Skin of body (tissue), 2 donors: ENCODE results near the gene ZBTB43. TPM values are rescaled to one million over a fixed set of nuclear protein-coding genes. Genes with fewer than 3 reads are reported as not detected.
"Not testable (repeated sequence)": the region's sequence is repeated elsewhere in the genome, so short reads cannot be mapped to it uniquely, and the experiment has no call there.

Experiments
- DNase-seq: peaks from one replicate; lab custom pipeline; 2025; lab: John Stamatoyannopoulos, UW
- total RNA-seq: library from RNA; depleted of rRNA; stranded (reverse); fragments of >200 nt; gene quantifications from one replicate; pipeline ENCODE4 v1.2.3, GENCODE V29; 2014

The ZBTB43 gene, protein sequence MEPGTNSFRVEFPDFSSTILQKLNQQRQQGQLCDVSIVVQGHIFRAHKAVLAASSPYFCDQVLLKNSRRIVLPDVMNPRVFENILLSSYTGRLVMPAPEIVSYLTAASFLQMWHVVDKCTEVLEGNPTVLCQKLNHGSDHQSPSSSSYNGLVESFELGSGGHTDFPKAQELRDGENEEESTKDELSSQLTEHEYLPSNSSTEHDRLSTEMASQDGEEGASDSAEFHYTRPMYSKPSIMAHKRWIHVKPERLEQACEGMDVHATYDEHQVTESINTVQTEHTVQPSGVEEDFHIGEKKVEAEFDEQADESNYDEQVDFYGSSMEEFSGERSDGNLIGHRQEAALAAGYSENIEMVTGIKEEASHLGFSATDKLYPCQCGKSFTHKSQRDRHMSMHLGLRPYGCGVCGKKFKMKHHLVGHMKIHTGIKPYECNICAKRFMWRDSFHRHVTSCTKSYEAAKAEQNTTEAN
- 14.8 TPM for total RNA-seq

DNA sequence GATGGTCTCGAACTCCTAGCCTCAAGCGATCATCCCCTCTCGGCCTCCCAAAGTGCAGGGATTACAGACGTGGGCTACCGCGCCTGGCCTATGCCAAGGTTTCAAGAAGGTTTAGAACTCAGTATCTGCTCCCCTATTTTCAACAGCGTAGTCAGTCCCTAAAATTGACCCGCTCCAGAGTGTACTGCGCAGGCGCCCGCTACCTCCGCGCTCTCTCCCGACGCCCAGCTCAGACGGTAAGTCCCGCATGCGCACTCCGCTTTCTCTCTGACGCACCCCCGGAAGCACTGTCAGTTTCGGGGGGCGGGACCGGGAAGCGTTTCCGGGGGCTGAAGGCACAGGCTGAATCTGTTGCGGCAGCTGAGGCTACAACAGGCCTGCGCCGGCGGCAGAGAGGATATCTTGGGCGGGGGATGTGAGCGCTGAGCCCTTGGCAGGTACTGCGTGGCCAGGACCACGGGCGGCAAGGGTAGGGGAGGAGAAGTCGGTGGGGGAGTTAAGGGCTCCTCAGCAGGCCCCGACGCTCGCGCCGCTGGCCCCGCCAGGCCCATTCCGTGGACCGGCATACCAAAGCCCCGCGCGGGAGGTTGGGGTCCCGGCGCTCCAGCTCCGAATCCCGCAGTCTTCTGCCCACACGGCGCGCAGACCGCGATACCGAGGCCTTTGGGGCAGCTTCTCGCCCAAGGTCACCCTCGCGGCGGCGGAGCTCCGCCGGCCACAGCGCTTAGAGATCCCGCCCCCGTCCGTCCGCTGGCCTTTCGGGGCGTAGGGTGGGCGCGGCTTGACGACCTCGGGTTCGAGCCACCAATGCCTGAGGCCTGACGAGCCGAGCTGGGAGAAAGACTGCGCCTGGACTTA, at the start of gene ZBTB43:
TSS of gene ZBTB43 (plus strand) at position 345 of the 858 bp plus-strand sequence. CDS start 27,470 bp downstream, outside the sequence.
- peak; percentile 95 for DNase-seq

DNA sequence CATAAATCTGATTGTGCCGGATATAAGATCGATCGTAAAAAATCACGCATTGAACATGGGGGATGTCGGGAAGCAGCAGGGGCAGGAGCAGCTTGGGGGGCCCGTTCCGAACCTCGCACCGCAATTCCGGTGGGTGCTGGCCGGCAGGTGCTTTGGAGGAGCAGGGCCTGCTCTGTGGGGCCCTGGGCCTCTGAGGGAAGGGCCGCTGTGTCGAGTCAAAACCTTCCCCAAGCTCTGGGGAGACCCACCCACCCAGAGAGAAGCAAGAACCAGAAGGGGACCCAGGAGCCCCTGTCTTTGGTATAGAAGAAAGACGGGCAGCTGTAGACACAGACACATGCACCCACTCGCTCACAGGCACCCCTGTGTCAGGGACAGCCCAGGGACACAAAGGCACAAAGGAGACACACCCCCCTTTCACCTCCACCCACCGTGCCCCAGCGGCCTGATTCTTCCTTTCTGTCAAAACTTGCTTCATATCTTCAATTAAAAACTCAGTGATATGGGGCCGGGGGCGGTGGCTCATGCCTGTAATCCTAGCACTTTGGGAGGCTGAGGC, 49.4 kb upstream of the ZBTB43 start:
- no peak for DNase-seq

DNA sequence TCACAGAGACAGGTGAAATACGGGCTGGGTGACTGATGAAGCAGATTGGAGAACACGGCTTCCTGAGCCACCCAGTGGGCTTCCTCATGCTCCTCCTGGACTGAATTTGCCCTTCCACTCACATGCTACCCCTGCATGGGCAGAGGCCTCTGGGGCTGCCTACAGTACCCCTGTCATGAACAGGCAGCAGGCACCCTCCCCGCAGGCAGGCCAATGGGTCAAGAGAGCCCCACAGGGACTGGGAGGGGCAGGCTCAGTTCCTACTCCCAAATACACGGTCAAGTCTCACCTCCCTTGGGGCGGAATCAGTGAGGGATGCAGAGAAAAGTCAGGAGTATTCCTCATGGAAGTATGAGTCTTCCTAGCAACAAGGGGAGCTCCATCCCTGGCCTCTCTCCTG, 48.6 kb upstream of the ZBTB43 start:
- DNase-seq = no peak

DNA sequence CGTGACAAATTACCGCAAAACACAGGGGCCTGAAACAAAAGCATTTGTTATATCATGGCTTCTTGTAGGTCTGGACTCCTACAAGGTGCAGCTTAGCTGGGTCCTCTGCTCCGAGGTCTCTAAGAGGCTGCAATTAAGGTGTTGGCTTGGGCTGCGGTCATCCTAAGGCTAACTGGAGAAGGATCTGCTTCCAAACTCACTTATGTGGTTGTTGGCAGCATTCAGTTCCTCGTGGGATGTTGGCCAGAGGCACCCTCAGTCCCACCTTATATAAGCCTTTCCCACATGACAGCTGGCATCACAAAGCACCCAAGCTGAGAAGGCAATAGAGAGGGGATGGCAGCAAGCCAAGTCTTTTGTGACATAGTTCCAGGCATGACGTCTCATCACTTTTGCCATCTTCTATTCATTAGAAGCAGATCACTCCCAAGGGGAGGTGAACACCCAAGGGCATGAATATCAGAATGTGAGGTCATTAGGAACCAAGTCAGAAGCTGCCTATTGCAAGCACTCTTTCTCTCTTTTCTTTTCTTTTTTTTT, 47.9 kb upstream of the ZBTB43 start:
- no peak for DNase-seq

DNA sequence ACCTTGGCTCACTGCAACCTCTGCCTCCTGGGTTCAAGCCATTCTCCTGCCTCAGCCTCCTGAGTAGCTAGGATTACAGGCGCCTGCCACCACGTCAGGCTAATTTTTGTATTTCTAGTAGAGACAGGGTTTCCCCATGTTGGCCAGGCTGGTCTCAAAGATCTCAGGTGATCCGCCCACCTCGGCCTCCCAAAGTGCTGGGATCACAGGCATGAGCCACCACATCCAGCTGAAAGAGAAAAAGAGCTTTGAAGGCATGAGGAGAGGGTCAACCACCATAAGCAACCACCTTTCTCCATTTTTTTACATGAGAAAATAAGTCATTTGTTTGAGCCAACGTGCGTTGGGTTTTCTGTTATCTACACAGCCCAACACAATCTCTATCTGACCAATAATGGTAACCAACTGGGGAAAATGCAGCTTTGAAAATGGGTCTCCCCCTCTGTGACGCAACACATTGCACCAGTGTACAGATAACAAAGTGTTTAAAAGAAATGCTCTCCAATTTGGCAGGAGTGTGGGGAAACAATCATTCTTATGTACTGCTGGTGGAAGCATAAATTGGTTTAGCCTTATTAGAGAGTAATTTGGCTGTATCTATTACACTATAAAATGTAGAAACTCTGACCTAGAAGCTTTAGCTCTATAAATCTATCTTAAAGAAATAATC, 45.8 kb upstream of the ZBTB43 start:
- DNase-seq = no peak

DNA sequence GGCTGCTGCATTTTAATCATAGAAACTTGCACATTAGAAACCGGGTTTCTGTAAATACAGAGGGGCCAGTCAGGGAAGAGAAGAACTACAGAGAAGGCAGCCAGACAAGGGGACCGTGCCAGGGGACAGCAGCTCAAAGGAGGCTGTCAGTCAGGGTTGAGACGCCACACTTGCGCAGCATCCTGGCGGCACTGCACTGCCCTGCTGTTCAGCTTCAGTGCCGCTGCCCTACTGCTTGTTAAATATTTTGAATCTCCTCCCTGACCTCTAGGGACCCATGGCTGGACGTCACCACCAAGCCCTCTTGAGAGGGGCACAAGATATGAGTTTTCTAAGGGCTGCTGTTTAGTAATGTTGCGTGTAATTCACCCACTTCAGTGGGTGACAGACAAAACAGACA, 43.6 kb upstream of the ZBTB43 start:
- no peak for DNase-seq

DNA sequence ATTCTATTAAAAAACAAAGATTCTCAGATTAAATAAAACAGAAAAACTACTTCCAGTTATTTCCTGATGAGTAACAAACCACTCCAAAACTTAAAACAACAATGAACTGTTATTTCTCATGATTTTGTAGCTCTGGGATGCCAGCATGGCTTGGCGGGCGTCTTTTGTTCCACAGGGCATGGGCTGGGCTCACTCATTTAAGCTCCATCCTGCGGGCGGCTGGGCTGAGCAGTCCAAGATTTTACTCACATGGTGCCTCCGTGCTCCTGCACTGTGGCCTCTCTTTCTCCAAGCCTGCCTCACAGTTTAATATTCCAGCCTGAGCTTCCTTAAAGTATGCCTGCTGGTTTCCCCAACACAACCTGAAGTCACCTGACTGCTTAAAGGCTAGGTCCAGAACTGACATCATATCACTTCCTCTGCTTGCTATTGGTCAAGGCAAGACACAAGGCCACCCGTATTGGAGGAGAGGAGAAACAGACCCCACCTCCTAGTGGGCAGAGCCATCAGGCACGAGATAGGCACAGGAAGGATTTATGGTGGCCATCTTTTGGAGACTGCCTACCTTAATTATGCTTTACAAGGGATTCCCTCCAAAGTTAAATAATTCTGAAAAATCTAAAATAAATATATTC, 41.6 kb upstream of the ZBTB43 start:
- no peak for DNase-seq

DNA sequence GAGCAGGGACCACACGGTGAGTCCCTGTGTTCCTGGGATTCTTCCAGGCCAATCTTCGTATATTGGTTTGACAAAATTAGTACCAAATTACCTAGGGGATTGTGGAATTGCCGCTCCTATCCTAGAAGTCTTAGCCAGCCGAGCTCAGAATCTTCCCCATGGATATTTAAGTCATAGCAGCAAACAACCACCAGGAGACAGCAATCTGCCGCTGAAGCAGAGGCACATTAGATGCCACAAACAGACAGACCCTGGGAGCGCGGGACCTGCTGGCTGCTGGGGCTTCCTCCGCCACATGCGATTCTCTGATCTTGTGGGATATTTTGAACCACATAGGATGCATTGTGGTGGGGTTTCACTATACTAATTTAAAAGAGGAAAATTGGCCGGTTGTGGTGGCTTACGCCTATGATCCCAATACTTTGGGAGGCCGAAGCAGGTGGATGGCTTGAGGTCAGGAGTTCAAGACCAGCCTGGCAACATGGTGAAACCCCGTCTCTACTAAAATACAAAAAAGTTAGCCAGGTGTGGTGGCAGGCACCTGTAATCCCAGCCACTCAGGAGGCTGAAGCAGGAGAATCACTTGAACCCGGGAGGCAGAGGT, 31.7 kb upstream of the ZBTB43 start:
- DNase-seq = no peak

DNA sequence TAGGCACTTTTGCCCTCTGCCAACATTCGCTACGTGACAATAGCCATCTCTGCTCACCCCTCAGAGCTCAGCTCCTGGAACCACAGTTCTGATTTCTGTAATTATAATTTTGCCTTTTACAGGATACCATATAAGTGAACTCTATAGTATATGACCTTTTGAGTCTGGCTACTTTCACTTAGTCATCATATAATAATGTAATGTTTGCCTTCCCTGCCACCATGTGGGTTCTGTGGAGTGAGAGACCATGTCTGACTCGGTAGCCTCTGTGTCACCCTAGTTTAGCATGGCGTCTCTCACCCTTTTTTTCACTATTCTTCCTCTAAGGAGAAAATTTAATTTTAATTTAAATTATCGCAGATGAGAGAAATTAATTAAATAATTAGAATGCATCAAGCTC, 28.9 kb upstream of the ZBTB43 start:
- no peak for DNase-seq

DNA sequence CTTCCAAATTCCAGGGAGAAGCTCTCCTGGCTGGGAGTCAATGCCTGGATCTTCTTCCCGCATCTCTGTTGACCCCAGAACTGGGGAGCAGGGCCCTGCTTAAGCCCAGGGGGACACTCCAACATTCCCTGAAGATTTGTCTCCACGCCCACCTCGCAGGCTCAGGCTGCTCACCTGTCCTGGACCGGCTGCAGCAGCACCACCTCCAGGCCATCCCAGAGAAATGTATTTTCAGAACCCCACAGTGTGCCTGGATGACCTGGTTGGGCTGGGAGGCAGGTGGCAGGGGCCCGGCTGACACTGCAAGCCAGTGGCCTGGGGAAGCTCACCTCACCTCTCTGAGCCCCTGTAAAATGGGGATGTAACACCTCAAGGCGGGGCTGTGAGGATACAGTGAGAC, 27.1 kb upstream of the ZBTB43 start:
- no peak for DNase-seq

DNA sequence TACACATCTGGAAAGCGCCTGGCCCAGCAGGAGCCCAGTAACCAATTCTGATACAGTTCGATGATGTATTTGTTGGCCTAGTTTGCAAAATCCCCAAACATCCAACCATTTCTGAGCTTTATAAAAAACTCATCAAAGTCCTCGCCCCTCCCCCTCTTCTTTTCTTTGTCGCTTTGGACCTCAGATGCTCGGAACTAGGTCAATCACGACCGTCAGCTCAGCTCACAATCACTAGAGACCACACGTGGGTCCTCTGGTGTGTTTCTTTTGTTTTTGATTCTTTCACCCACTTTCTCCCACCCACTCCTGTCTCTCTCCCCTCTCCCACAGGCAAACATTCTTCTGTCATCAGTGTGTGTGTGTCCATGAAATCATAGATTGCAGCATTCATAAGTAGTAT, 26.7 kb upstream of the ZBTB43 start:
- DNase-seq = no peak

DNA sequence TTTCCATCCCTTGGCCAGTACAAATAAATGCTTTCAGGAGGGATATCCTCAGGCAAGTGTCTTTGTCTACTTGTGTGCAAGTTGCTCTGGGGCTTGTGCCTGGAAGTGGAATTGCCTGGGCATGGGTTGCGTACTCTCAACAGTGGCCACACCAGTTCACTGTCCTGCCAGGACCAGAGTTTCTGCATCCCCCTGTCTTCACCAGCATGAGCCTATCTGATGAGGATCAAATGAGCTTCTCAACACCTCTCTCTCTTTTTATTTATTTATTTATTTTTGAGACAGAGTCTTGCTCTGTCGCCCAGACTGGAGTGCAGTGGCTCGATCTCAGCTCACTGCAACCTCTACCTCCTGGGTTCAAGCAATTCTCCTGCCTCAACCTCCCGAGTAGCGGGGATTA, 26.1 kb upstream of the ZBTB43 start:
- not testable (repeated sequence) for DNase-seq

DNA sequence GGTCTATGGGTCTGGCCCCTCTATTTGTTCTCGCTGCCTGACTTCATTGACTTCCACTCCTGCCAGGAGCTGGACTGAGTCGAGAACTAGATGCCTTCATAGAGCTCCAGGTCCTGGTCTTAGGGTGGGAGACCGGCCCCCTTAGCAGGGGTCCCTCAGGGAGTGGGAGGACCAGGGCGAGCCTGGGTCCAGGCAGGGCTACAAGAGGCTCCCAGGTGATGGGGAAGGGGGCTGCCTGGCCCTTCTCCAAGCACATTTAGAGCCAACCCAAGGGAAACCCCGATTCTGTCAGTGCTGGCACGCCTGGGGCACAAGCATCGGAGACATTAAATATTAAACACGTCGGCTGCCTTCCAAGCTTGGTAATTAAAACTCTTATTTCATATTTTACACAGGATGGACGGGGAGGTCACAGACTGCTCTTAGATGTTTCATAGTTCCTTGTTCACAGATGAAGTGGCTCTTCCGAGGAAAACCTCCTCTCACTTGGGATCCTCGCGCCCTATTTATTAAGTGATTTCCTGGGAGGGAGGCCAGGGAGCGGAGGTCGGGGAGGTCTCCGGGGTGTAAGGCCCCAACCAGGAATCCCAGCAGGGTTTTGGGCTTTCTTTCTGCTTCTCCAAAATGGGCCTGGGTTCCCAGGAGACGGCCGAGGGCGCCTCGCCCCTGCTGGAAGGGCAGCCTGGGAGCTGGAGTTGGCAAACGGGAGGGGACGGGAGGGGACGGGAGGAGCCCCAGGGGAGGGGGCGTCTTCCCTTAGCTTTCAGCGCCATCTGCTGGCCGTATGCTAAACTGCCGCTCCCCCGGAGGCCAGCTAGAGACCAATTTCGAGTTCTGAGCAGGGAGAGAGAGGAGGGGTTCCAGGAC, 23.4 kb upstream of the ZBTB43 start:
- peak; percentile 51 for DNase-seq

DNA sequence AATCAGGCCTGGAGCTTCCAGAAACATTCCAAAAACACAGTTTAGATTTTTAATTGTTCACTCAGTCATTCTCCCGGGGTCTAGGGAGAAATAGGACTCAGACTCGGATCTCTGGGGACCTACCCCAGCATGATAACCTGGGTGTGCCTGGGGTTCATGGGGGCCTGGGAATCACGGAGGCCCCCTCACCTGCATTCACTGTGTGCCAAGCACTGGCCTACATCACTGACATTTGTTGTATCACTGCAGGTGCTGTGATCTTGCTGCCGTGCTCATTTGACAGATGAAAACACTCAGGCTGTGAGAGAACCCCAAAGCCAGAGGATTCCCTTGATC, 22.8 kb upstream of the ZBTB43 start:
- DNase-seq = no peak

DNA sequence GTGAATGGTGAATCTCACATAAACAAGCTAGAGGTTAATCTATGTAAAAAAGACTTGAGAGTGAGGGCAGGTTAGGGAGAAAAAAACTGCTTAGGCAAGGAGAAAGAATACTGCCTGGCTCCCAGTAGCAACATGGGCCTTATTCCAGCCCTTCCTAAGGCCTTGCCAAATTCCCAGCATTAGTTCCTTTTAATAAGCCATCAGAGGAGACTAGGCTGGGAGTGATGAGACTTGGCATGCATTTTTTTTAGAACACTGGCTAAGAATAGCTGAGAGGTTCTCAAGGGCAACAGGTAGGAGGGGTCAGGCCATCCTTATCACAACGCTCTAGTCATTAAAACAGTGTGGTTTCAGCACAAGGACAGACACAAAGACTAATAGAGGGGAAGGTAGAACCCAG, 20.9 kb upstream of the ZBTB43 start:
- DNase-seq = no peak

DNA sequence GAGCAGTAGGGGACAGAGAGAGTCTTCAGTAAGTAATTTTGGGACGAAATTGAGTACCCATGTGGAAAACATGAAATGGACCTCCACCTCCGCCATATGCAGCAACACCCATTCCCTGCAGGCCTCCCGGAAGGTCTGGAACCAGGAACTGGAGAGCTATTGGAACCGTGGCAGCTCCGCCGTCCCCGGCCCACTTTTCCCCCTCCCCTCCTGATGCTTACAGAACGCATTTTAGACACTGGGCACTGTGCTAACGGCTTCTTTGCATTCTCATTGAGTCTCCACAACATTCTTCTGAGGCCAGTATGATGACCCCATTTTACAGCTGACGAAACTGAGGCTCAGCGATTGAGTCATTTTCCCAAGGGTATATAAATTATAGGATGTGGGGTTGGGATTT, 20.4 kb upstream of the ZBTB43 start:
- no peak for DNase-seq

DNA sequence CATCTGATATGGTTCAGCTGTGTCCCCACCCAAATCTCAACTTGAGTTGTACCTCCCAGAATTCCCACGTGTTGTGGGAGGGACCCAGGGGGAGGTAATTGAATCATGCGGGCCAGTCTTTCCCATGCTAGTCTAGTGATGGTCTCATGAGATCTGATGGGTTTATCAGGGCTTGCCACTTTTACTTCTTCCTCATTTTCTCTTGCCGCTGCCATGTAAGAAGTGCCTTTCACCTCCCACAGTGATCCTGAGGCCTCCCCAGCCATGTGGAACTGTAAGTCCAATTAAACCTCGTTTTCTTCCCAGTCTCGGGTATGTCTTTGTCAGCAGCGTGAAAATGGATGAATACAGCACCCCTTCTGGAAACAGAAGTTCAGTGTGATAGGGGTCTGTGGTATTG, 20.0 kb upstream of the ZBTB43 start:
- DNase-seq = not testable (repeated sequence)

DNA sequence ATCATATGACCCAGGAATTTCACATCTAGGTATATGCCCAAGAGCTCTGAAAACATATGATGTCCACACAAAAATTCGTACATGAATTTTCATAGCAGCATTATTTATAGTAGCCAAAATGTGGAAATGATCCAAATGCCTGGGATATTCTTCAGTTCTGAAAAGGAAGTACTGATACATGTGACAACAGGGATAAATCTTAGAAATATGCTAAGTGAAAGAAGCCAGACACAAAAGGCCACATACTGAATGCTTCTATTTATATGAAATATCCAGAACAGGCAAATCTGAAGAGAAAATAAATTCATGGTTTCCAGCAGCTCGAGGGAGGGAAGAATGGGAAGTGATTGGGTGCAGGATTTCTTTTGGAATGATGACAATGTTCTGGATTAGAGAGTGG, 16.8 kb upstream of the ZBTB43 start:
- no peak for DNase-seq

DNA sequence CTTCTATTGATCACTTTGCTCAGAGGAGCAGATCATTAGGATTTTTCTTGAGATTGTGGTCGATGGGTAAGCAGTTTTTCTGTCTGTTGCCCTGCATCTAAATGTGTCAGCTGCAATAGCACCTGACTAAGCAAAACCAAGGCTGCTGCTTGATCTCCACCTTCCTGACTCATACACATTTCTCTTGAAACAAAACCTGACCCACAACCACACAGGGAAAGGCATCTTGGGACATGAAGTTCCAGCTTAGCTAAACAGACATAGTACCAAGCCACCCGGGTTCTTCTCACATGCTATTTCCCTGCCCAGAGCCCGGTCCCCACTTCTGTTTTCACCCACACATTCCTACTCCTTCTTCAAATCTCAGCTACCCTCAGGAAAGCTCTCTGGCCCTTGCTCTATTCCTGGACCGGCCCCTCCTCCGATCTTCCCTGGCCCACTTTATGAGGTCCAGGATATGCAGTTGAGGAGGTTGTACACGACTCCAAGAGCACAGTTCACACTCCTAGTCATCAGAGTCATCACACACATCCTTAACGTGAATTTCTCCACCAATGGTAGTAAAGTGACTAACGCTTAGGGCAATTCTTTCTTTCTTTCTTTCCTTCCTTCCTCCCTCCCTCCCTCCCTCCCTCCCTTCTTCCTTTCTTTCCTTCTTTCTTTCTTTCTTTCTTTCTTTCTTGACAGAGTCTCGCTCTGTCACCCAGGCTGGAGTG, 16.0 kb upstream of the ZBTB43 start:
- no peak for DNase-seq
